HepG2 (cell line): ENCODE results near the gene JMJD7. TPM values are rescaled to one million over a fixed set of nuclear protein-coding genes. Genes with fewer than 3 reads are reported as not detected.
A peak's percentile ranks its signal among the peaks of the same experiment; 100 is the strongest.

Experiments used
- ATAC-seq: fragments of 200-7000 bp; cut with Tn5 transposase; 3 replicates; pipeline ENCODE4 v1.9.1; 2020; ENCODE audit warnings: mild to moderate bottlenecking, moderate library complexity
- BruUV-seq: library from RNA; stranded (reverse); fragments of 400-500 nt; replicated peaks from 2 replicates; lab custom pipeline; 2021; lab: Mats Ljungman, UMichigan
- CTCF ChIA-PET: fragments of 300-600 bp; formaldehyde crosslinking; extraction: SDS; loops from one replicate; lab custom pipeline; 2021; ENCODE audit warnings: low total read pairs, inconsistent platforms, low intra/inter-chr PET ratio; lab: Yijun Ruan, JAX
- POLR2A ChIA-PET: fragments of 350-600 bp; sonication (Branson Sonifier 250); formaldehyde crosslinking; loops from one replicate; lab custom pipeline; 2020; ENCODE audit warnings: antibody characterized with exemption, inconsistent platforms; lab: Yijun Ruan, JAX
- DNase-seq: peaks from one replicate; pipeline ENCODE4 v3.0.0-alpha.2; 2015; ENCODE audit warnings: low spot score
- FAIRE-seq: peaks from 3 replicates; lab custom pipeline; 2011; peaks lifted over from hg19 to GRCh38; lab: Jason Lieb, UNC
- H2AFZ ChIP-seq: one replicate; pipeline ENCODE4 v1.6.1; 2011; ENCODE audit warnings: low read length, inconsistent platforms
- H3K27ac ChIP-seq: fragments of 300-600 bp; 3 replicates; pipeline ENCODE4 v1.8.0; 2011; ENCODE audit warnings: mixed run types, mild to moderate bottlenecking, mixed read lengths, low read length, inconsistent platforms; ENCODE audit not compliant: insufficient read depth; ENCODE audit errors: extremely low read length
- H3K27me3 ChIP-seq, 2 experiments: fragments of 200-600 bp in 1 of 2; 2 replicates in 1 of 2; 3 replicates in 1 of 2; pipeline versions ENCODE4 v1.6.0 to v1.8.0; 2011; ENCODE audit warnings: low read length in 2 of 2, mild to moderate bottlenecking in 2 of 2, moderate library complexity in 2 of 2, inconsistent platforms in 1 of 2; ENCODE audit not compliant: insufficient read depth in 2 of 2, control insufficient read depth in 1 of 2
- H3K36me3 ChIP-seq, 2 experiments: fragments of 200-600 bp in 1 of 2; replicated peaks in 1 of 2; 2 replicates in 1 of 2; 3 replicates in 1 of 2; pipeline versions ENCODE4 v1.5.1 to v1.8.0; 2011; ENCODE audit warnings: low read length in 2 of 2, inconsistent platforms in 1 of 2; ENCODE audit not compliant: insufficient read depth in 2 of 2, control insufficient read depth in 1 of 2
- H3K4me1 ChIP-seq: 2 replicates; pipeline ENCODE4 v1.5.1; 2012; ENCODE audit warnings: low read length, inconsistent platforms; ENCODE audit not compliant: insufficient read depth
- H3K4me2 ChIP-seq: 2 replicates; pipeline ENCODE4 v1.6.0; 2011; ENCODE audit warnings: low read depth, low read length, inconsistent platforms
- H3K4me3 ChIP-seq, 3 experiments: fragments of 200-600 bp in 1 of 3; sonication (generic), shearing (Covaris generic) in 1 of 3; replicated peaks in 1 of 3; 2 replicates each; pipeline ENCODE4 v1.5.1; 2011 to 2016; ENCODE audit warnings: low read length in 3 of 3, inconsistent platforms in 2 of 3, low read depth in 2 of 3, mild to moderate bottlenecking in 2 of 3, control low read depth in 1 of 3, mixed read lengths in 1 of 3; ENCODE audit not compliant: insufficient read depth in 1 of 3
- H3K79me2 ChIP-seq: one replicate; pipeline ENCODE4 v1.6.1; 2011; ENCODE audit warnings: low read length, inconsistent platforms; ENCODE audit not compliant: insufficient read depth
- H3K9ac ChIP-seq: 2 replicates; pipeline ENCODE4 v1.6.0; 2011; ENCODE audit warnings: mild to moderate bottlenecking, low read depth, low read length, inconsistent platforms; ENCODE audit not compliant: insufficient read depth
- H3K9me3 ChIP-seq: 2 replicates; pipeline ENCODE4 v1.5.1; 2012; ENCODE audit warnings: mild to moderate bottlenecking, low read length
- H4K20me1 ChIP-seq: 2 replicates; pipeline ENCODE4 v1.6.0; 2011; ENCODE audit warnings: inconsistent platforms, mild to moderate bottlenecking, low read length, moderate library complexity; ENCODE audit not compliant: insufficient read depth
- CHD4 ChIP-seq: fragments of 200-600 bp; sonication (generic); IDR thresholded peaks from 2 replicates; pipeline ENCODE4 v1.7.0; 2017; ENCODE audit warnings: mild to moderate bottlenecking, low read length, borderline replicate concordance
- ELF3 ChIP-seq: IDR thresholded peaks from 2 replicates; pipeline ENCODE4 v1.6.1; 2016; ENCODE audit warnings: missing genetic modification reagents, missing compliant biosample characterization
- HHEX ChIP-seq: IDR thresholded peaks from 2 replicates; pipeline ENCODE4 v1.6.1; 2016; ENCODE audit warnings: control low read depth
- MBD4 ChIP-seq: IDR thresholded peaks from 2 replicates; pipeline ENCODE4 v1.6.1; 2012; ENCODE audit warnings: low read length, inconsistent platforms, borderline replicate concordance
- MTA3 ChIP-seq: sonication (generic); formaldehyde crosslinking; IDR thresholded peaks from 2 replicates; pipeline ENCODE4 v1.4.0; 2020; ENCODE audit warnings: missing genetic modification reagents
- RNF2 ChIP-seq: fragments of 450-650 bp; conservative IDR thresholded peaks from 2 replicates; pipeline ENCODE4 v1.6.1; 2016; ENCODE audit warnings: low read depth
- SP1 ChIP-seq, 2 experiments: fragments of 450-650 bp in 1 of 2; sonication (generic) in 1 of 2; formaldehyde crosslinking in 1 of 2; IDR thresholded peaks; 2 replicates each; pipeline versions ENCODE4 v1.4.0 to v1.6.1; 2016 to 2020; ENCODE audit warnings: missing genetic modification reagents in 1 of 2
- TAF15 ChIP-seq: fragments of 200-400 bp; formaldehyde crosslinking; IDR thresholded peaks from one replicate; pipeline ENCODE4 v1.6.1; 2018; ENCODE audit warnings: mild to moderate bottlenecking, low read depth, low read length; ENCODE audit not compliant: poor library complexity, severe bottlenecking
- ZC3H13 ChIP-seq: sonication (generic); formaldehyde crosslinking; IDR thresholded peaks from 2 replicates; pipeline ENCODE4 v1.8.1; 2023; ENCODE audit warnings: mild to moderate bottlenecking, missing genetic modification reagents, moderate library complexity
- ZFP36L2 ChIP-seq: sonication (generic); formaldehyde crosslinking; IDR thresholded peaks from 2 replicates; pipeline ENCODE4 v1.4.0; 2020; ENCODE audit warnings: missing genetic modification reagents
- ZNF235 ChIP-seq: sonication (generic); formaldehyde crosslinking; IDR thresholded peaks from 2 replicates; pipeline ENCODE4 v1.8.1; 2023; ENCODE audit warnings: mild to moderate bottlenecking, missing genetic modification reagents, borderline replicate concordance
- ZNF850 ChIP-seq: sonication (generic); formaldehyde crosslinking; conservative IDR thresholded peaks from 2 replicates; pipeline ENCODE4 v1.9.0; 2021; ENCODE audit warnings: mild to moderate bottlenecking, missing genetic modification reagents
- WGBS: methylation state at CpG from one replicate; pipeline ENCODE4 v1.1.6; 2017; ENCODE audit warnings: low lambda C conversion rate; 5-methylcytosine and 5-hydroxymethylcytosine counted together
- in situ Hi-C: cut with HindIII; loops from 2 replicates; pipeline ENCODE4 v1.10.0; 2017; ENCODE audit warnings: low pct_unique_long_range_greater_than_20kb; ENCODE audit not compliant: extremely low pct_ligation_motif_present
- intact Hi-C: fragments of 100-400 bp; cut with micrococcal nuclease; formaldehyde crosslinking; loops from one replicate; pipeline ENCODE4 v1.10.0; 2022; ENCODE audit not compliant: unreplicated experiment
- polyA plus RNA-seq, 8 experiments: library from polyadenylated mRNA; depleted of rRNA in 3 of 8; stranded (reverse) in 7 of 8; unstranded in 1 of 8; fragments of >200 nt; fragmentation: Illumina TruSeq in 4 of 8; extraction: Trizol in 4 of 8; gene quantifications; 2 replicates each; pipeline versions ENCODE4 v1.2.1 to v1.2.3, GENCODE V29; 2011 to 2016; ENCODE audit warnings: low read depth in 4 of 8, missing spikeins in 1 of 8, mixed read lengths in 1 of 8; ENCODE audit not compliant: insufficient read depth in 1 of 8
- total RNA-seq, 5 experiments: library from RNA; depleted of rRNA; stranded (reverse); fragments of >200 nt; fragmentation: Illumina TruSeq; extraction: Trizol; gene quantifications; 2 replicates each; pipeline ENCODE4 v1.2.3, GENCODE V29; 2016; ENCODE audit warnings: low read depth in 1 of 5
- TF ChIP-seq, protein P1 (sequence below): sonication (generic); formaldehyde crosslinking; IDR thresholded peaks from 2 replicates; pipeline ENCODE4 v1.5.0; 2020; ENCODE audit warnings: mild to moderate bottlenecking, missing genetic modification reagents, moderate library complexity
- TF ChIP-seq, protein P2 (sequence below): sonication (generic); formaldehyde crosslinking; IDR thresholded peaks from 2 replicates; pipeline ENCODE4 v1.4.0; 2020; ENCODE audit warnings: missing genetic modification reagents

Gene JMJD7
- total and polyA plus RNA-seq, 2 of the 13 experiments (the other 11 are each of a cell fraction or from before 2014, with no cell fraction given): 6.4 to 7.1 TPM

DNA sequence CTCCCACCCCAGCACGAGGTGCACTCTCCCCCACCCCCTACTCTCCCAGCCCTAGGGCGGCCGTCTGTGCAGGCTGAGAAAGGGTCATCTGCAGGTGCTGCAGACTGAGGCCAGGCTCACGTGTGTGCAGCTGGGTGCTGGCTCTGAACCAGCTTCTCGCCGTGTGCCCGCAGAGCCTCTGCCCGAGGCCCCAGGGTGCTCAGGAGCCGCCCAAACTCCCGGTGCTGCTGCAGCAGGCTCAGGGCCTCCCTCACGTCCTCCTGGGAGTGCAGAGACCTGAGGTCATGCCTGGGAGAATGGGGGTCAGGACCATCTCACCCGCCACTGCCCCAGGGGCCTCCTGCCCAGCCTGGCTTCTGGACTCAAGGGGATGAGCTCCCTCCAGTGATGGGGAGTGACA is 48.8 kb downstream of the JMJD7 start:
- H3K79me2 ChIP-seq: no peaks in the 10 kb centered on the region
- H3K4me1 ChIP-seq: peaks cover 17% of the 10 kb centered on the region; the same call in 1 of the 2 replicates
- no peak overlapping the region; the same call in 1 of the 2 replicates for H3K4me2 ChIP-seq
- ChIA-PET CTCF (no interaction called here), POLR2A (no interaction called here)
- H2AFZ ChIP-seq: no peak overlapping the region
- TF ChIP-seq, protein P1, sequence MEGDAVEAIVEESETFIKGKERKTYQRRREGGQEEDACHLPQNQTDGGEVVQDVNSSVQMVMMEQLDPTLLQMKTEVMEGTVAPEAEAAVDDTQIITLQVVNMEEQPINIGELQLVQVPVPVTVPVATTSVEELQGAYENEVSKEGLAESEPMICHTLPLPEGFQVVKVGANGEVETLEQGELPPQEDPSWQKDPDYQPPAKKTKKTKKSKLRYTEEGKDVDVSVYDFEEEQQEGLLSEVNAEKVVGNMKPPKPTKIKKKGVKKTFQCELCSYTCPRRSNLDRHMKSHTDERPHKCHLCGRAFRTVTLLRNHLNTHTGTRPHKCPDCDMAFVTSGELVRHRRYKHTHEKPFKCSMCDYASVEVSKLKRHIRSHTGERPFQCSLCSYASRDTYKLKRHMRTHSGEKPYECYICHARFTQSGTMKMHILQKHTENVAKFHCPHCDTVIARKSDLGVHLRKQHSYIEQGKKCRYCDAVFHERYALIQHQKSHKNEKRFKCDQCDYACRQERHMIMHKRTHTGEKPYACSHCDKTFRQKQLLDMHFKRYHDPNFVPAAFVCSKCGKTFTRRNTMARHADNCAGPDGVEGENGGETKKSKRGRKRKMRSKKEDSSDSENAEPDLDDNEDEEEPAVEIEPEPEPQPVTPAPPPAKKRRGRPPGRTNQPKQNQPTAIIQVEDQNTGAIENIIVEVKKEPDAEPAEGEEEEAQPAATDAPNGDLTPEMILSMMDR (CRISPR knock-in tag): peak; percentile 21; the same call in 1 of the 2 replicates
- TF ChIP-seq CHD4: no peak
- peaks cover 18 to 89% of the 10 kb centered on the region in 2 experiments for H3K27me3 ChIP-seq
- BruUV-seq: no TSS peak
- H4K20me1 ChIP-seq: no peaks in the 10 kb centered on the region
- H3K9ac ChIP-seq: no peak overlapping the region
- in situ Hi-C loops (no loop called here), intact Hi-C loops (no loop called here)
- ATAC-seq: peak; percentile 16
- H3K36me3 ChIP-seq: no peaks in the 10 kb centered on the region
- no peaks in the 10 kb centered on the region for H3K9me3 ChIP-seq
- WGBS: no CpG with 5 or more reads among the region's 12 CpGs
- no peak for DNase-seq
- H3K27ac ChIP-seq: no peak overlapping the region
- FAIRE-seq: no peak
- no peak overlapping the region for H3K4me3 ChIP-seq

- Histone ChIP-seq H3K9me3 (no peaks in the 10 kb centered on the region), H3K4me3 (no peak overlapping the region), H3K27ac (no peak overlapping the region), H3K4me2 (no peak overlapping the region), H2AFZ (no peak overlapping the region), H3K36me3 (no peaks in the 10 kb centered on the region), H3K79me2 (no peaks in the 10 kb centered on the region), H3K4me1 (peaks cover 17% of the 10 kb centered on the region; the same call in 1 of the 2 replicates), H4K20me1 (no peaks in the 10 kb centered on the region), H3K9ac (no peak overlapping the region), H3K27me3 (peaks cover 17 to 83% of the 10 kb centered on the region in 2 experiments; a peak in 4 of 5 replicates)
- ChIA-PET POLR2A (no interaction called here), CTCF (no interaction called here)
- FAIRE-seq (no peak), DNase-seq (no peak), ATAC-seq (peak; percentile 40)
- intact Hi-C loops (loop anchor here (1.0 kb wide), 1 partner anchor 27 kb away; no protein-coding TSS in a partner anchor), in situ Hi-C loops (no loop called here)
- WGBS: 100% methylated on average over 1 of the region's 13 CpGs
- no TSS peak for BruUV-seq
- TF ChIP-seq ELF3 (CRISPR knock-in tag) (no peak), ZNF850 (CRISPR knock-in tag) (no peak), ZFP36L2 (no peak), ZNF235 (CRISPR knock-in tag) (no peak), MBD4 (no peak), SP1 (IDR thresholded peaks at IDR 0.05) (no peak), SP1 (CRISPR knock-in tag; IDR thresholded peaks at IDR 0.05) (no peak), ZC3H13 (no peak), HHEX (no peak), RNF2 (no peak), TAF15 (no peak), MTA3 (CRISPR knock-in tag) (no peak)
- TF ChIP-seq, protein P2, sequence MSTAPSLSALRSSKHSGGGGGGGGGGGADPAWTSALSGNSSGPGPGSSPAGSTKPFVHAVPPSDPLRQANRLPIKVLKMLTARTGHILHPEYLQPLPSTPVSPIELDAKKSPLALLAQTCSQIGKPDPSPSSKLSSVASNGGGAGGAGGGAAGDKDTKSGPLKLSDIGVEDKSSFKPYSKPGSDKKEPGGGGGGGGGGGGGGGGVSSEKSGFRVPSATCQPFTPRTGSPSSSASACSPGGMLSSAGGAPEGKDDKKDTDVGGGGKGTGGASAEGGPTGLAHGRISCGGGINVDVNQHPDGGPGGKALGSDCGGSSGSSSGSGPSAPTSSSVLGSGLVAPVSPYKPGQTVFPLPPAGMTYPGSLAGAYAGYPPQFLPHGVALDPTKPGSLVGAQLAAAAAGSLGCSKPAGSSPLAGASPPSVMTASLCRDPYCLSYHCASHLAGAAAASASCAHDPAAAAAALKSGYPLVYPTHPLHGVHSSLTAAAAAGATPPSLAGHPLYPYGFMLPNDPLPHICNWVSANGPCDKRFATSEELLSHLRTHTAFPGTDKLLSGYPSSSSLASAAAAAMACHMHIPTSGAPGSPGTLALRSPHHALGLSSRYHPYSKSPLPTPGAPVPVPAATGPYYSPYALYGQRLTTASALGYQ: no peak
Observed at GRCh38 chr15:41877631-41878354, 49.9 kb downstream of the JMJD7 start.
